Urinary bladder (tissue), 4 donors: Measurements from ENCODE around the gene DFFB. TPM values are rescaled to one million over a fixed set of nuclear protein-coding genes. Genes with fewer than 3 reads are reported as not detected.

ENCODE experiments used
- DNase-seq: peaks from one replicate; pipeline ENCODE4 v3.0.0-alpha.2; 2015; ENCODE audit errors: extremely low spot score
- H3K27ac ChIP-seq: one replicate; pipeline ENCODE4 v1.5.1; 2013; ENCODE audit warnings: low read depth, mild to moderate bottlenecking, moderate library complexity
- H3K36me3 ChIP-seq: one replicate; pipeline ENCODE4 v1.6.1; 2013; ENCODE audit warnings: mild to moderate bottlenecking, moderate library complexity; ENCODE audit not compliant: insufficient read depth
- H3K4me1 ChIP-seq: one replicate; pipeline ENCODE4 v1.6.1; 2013; ENCODE audit warnings: mild to moderate bottlenecking, moderate library complexity; ENCODE audit not compliant: insufficient read depth
- H3K4me3 ChIP-seq: one replicate; pipeline ENCODE4 v1.5.1; 2013; ENCODE audit warnings: low read depth, low read length
- WGBS: extraction: QIAGEN DNeasy Blood & Tissue Kit; methylation state at CpG from one replicate; pipeline ENCODE4 v1.1.7; 2013; 5-methylcytosine and 5-hydroxymethylcytosine counted together
- polyA plus RNA-seq: library from polyadenylated mRNA; stranded (reverse); fragments of 200-250 nt; gene quantifications from one replicate; pipeline ENCODE4 v1.2.3, GENCODE V29; 2013
- total RNA-seq: library from RNA; depleted of rRNA; stranded (reverse); fragments of >200 nt; gene quantifications from one replicate; pipeline ENCODE4 v1.2.3, GENCODE V29; 2014
- donor health status: healthy with polysubstance abuse.
- donor health status: healthy.

The DFFB gene
- total and polyA plus RNA-seq, 2 donors: 6.7 to 8.5 TPM

GRCh38 chr1:3869751-3870301, 12.6 kb downstream of the DFFB start:
- peaks cover 6% of the 10 kb centered on the region for H3K36me3 ChIP-seq
- DNase-seq: no peak
- WGBS: 81% methylated on average over 18 of the region's 18 CpGs
- no peak overlapping the region for H3K27ac ChIP-seq
- H3K4me3 ChIP-seq: no peak overlapping the region
- no peaks in the 10 kb centered on the region for H3K4me1 ChIP-seq

DNA sequence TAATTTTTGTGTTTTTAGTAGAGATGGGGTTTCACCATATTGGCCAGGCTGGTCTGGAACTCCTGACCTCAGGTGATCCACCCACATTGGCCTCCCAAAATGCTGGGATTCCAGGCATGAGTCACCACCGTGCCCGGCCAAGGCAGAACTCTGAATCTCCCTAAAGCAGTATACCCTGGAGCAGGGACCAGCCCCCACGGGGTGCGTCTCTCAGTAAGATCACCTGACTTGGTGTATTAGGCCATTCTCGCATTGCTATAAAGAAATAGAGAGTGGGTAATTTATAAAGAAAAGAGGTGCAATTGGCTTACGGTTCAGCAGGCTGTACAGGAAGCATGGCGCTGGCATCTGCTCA, 14.2 kb downstream of the DFFB start:
- no peak overlapping the region for H3K27ac ChIP-seq
- WGBS: 96% methylated on average over 7 of the region's 7 CpGs
- peaks cover 8% of the 10 kb centered on the region for H3K36me3 ChIP-seq
- no peaks in the 10 kb centered on the region for H3K4me1 ChIP-seq
- DNase-seq: no peak
- H3K4me3 ChIP-seq: no peak overlapping the region

DNA sequence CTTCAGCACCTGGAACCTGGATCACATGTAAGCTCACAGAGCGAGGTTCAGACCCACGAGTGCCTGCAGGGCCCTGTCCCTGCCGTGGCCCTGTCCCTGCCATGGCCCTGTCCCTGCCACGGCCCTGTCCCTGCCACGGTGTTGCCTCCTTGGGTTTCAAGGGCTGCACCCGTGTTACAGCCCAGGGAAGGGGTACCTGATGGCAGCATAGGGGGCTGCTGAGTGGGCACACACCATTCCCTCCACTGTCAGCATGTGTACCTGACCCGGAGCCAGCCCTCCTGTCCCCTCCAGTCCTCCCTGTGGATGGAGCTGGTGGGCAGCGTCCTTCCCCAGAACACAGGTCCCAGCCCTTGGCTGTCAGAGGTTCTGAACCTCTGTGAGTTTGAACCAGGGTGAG, 15.3 kb downstream of the DFFB start:
- no peak for DNase-seq
- Histone ChIP-seq H3K4me1 (no peaks in the 10 kb centered on the region), H3K36me3 (peaks cover 8% of the 10 kb centered on the region), H3K27ac (no peak overlapping the region), H3K4me3 (no peak overlapping the region)
- WGBS: 92% methylated on average over 8 of the region's 8 CpGs

GRCh38 chr1:3874736-3875135, 17.5 kb downstream of the DFFB start:
- WGBS: 95% methylated on average over 23 of the region's 23 CpGs
- Histone ChIP-seq H3K4me3 (no peak overlapping the region), H3K27ac (no peak overlapping the region), H3K4me1 (no peaks in the 10 kb centered on the region), H3K36me3 (peaks cover 8% of the 10 kb centered on the region)
- DNase-seq: no peak

- H3K27ac ChIP-seq: no peak overlapping the region
- H3K4me3 ChIP-seq: no peak overlapping the region
- WGBS: 90% methylated on average over 16 of the region's 16 CpGs
- H3K36me3 ChIP-seq: peaks cover 7% of the 10 kb centered on the region
- H3K4me1 ChIP-seq: no peaks in the 10 kb centered on the region
- DNase-seq: no peak
These were observed 19.4 kb downstream of the DFFB start for GRCh38 chr1:3876716-3877115.

DNA sequence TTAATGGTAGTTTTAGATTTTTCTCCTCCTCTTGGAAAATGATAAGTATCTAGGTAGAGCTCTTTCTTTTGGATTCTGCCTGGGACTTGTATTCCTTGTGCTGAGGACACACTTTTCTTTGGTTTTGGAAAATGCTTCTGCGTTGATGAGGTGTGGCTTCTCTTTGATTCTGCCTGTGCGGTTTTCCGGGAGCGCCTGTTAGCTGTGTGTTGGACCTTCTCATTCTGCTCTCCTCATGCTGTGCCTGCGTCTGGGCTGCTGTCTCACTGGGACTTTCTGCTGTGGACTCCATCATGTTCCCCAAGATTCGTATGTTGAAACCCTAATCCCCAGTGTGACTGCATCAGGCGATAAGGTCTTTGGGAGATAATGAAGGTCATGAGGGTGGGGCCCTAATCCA, 21.8 kb downstream of the DFFB start:
- WGBS: over 99% methylated on average over 7 of the region's 7 CpGs
- Histone ChIP-seq H3K27ac (no peak overlapping the region), H3K4me1 (no peaks in the 10 kb centered on the region), H3K36me3 (peaks cover 1% of the 10 kb centered on the region), H3K4me3 (no peak overlapping the region)
- no peak for DNase-seq

GRCh38 chr1:3879787-3880428, 22.6 kb downstream of the DFFB start:
- no peak for DNase-seq
- Histone ChIP-seq H3K4me1 (no peaks in the 10 kb centered on the region), H3K27ac (no peak overlapping the region), H3K36me3 (peaks cover 1% of the 10 kb centered on the region), H3K4me3 (no peak overlapping the region)
- 83% methylated on average over 9 of the region's 9 CpGs for WGBS

DNA sequence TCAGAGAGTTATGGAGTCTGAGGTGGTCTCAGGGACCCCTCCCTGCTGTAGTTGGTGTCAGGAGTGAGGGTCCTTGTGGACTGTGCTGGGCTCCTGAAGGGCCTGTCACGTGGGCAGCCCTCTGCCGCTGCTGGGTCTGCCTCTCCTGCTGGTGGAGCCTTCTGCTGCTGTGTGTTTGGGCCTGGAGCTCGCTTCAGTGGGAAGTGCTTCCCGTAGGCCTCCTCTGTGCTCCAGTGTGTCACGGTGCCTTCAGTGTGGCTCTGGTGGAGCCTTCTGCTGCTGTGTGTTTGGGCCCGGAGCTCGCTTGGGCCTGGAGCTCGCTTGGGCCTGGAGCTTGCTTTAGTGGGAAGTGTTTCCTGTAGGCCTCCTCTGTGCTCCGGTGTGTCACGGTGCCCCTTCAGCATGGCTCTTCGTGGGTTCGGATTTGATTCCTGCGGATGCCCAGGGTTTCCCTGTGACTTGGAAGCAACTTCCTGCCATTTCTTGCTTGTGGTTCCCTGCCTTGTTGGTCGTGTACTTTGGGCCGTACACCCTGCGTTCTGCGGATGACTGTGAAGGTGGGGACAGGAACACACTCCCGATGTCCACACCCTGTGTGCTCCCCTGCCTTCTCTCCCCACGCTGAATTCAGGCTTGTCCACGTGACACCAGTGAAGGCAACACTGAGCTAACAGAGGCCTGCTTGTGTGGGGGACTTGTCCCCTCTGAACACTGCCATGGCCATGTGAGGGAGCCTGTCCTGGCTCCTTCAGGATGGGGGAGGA, 23.3 kb downstream of the DFFB start:
- WGBS: 92% methylated on average over 20 of the region's 20 CpGs
- Histone ChIP-seq H3K36me3 (no peaks in the 10 kb centered on the region), H3K4me3 (no peak overlapping the region), H3K27ac (no peak overlapping the region), H3K4me1 (no peaks in the 10 kb centered on the region)
- DNase-seq: no peak

DNA sequence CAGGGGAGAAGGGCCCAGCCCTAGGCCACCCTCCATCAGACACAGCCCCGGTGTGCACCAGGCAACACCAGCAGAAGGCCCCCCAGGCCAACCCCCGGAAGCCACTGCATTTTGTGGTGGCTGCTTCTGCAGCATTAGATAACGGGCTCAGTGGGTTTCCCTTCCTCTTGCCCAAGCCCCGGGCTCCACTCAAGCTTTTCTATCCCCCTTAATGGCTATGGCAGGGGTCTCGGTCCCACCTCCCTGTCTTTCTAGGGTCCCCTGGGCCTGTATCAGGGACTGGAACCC, 23.9 kb downstream of the DFFB start:
- no peaks in the 10 kb centered on the region for H3K36me3 ChIP-seq
- no peak for DNase-seq

DNA sequence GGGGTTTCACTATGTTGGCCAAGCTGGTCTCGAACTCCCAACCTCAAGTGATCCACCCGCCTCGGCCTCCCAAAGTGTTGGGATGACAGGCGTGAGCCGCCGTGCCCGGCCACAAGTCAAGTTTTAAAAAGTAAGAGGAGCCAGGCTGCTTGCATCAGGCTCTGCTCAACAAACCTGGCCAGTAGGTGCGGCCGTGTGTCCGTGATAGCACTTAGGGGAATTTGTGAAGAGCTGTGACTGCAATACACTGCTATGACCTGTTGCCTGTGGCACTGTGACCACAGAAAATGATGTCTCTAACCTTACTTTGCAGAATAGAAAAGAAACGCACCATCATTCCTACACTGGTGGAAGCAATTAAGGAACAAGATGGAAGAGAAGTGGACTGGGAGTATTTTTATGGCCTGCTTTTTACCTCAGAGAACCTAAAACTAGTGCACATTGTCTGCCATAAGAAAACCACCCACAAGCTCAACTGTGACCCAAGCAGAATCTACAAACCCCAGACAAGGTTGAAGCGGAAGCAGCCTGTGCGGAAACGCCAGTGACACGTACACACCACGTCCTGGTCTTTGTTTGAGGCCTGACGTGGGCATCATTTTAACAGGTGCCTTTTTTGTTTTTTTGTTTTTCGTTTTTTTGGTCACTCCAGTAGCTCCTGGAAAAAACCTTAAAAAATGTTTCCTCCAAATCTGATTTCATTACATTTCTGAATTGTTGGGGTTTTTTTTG, 26.1 kb downstream of the DFFB start:
- no peaks in the 10 kb centered on the region for H3K36me3 ChIP-seq
- H3K27ac ChIP-seq: no peak overlapping the region
- WGBS: 96% methylated on average over 18 of the region's 18 CpGs
- no peaks in the 10 kb centered on the region for H3K4me1 ChIP-seq
- DNase-seq: no peak
- no peak overlapping the region for H3K4me3 ChIP-seq

More for the DNA sequence above, 23.9 kb downstream of the DFFB start:
- no peak overlapping the region for H3K27ac ChIP-seq
- H3K4me1 ChIP-seq: no peaks in the 10 kb centered on the region
- WGBS: 86% methylated on average over 5 of the region's 5 CpGs
- H3K4me3 ChIP-seq: no peak overlapping the region

GRCh38 chr1:3884966-3885365, 27.7 kb downstream of the DFFB start:
- DNase-seq: no peak
- Histone ChIP-seq H3K36me3 (no peaks in the 10 kb centered on the region), H3K4me3 (no peak overlapping the region), H3K4me1 (no peaks in the 10 kb centered on the region), H3K27ac (no peak overlapping the region)
- 89% methylated on average over 13 of the region's 13 CpGs for WGBS

GRCh38 chr1:3885611-3886010, 28.3 kb downstream of the DFFB start:
- Histone ChIP-seq H3K27ac (no peak overlapping the region), H3K36me3 (peaks cover 4% of the 10 kb centered on the region), H3K4me1 (no peaks in the 10 kb centered on the region), H3K4me3 (no peak overlapping the region)
- no peak for DNase-seq
- WGBS: 82% methylated on average over 7 of the region's 7 CpGs

DNA sequence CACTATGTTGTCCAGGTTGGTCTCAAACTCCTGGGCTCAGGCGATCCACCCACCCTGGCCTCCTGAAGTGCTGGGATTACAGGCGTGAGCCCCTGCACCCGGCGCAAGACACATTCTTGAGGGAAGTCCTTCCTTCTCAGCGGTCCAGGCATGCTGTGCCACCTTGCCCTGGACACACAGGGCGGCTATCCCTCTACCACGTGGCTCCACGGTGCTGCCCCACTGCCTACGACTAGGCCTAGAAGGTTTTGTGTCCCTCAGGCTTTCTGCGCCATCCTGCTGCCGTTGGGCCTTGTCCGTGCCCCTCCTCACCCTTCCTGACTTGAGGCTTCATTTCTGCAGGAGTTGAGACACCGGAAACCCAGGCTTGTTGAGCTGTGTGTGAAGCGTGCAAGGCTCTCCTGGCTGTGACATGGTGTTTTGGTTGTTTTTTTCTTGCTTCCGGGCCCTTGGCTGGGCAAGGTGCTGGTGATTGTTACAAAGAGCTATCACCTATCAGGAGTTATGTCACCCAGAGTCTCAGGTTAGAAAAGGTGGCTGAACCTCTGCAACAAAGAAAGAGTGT, 28.9 kb downstream of the DFFB start:
- 92% methylated on average over 15 of the region's 15 CpGs for WGBS
- Histone ChIP-seq H3K4me3 (no peak overlapping the region), H3K27ac (no peak overlapping the region), H3K36me3 (peaks cover 4% of the 10 kb centered on the region), H3K4me1 (no peaks in the 10 kb centered on the region)
- no peak for DNase-seq

GRCh38 chr1:3886691-3887090, 29.4 kb downstream of the DFFB start:
- Histone ChIP-seq H3K36me3 (peaks cover 4% of the 10 kb centered on the region), H3K4me1 (no peaks in the 10 kb centered on the region), H3K27ac (no peak overlapping the region), H3K4me3 (no peak overlapping the region)
- no peak for DNase-seq
- 90% methylated on average over 8 of the region's 8 CpGs for WGBS
